ENCODE data around the gene ADAMTS13.

- TF ChIP-seq, protein P1, sequence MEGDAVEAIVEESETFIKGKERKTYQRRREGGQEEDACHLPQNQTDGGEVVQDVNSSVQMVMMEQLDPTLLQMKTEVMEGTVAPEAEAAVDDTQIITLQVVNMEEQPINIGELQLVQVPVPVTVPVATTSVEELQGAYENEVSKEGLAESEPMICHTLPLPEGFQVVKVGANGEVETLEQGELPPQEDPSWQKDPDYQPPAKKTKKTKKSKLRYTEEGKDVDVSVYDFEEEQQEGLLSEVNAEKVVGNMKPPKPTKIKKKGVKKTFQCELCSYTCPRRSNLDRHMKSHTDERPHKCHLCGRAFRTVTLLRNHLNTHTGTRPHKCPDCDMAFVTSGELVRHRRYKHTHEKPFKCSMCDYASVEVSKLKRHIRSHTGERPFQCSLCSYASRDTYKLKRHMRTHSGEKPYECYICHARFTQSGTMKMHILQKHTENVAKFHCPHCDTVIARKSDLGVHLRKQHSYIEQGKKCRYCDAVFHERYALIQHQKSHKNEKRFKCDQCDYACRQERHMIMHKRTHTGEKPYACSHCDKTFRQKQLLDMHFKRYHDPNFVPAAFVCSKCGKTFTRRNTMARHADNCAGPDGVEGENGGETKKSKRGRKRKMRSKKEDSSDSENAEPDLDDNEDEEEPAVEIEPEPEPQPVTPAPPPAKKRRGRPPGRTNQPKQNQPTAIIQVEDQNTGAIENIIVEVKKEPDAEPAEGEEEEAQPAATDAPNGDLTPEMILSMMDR (IDR thresholded peaks at IDR 0.05): no peak
- no peak for TF ChIP-seq POLR2A (IDR thresholded peaks at IDR 0.05)
Measured at GRCh38 chr9:133385452-133385851, 36.7 kb upstream of the ADAMTS13 start.

Measured in heart left ventricle (tissue), 13 donors.